Stimulated activated CD4-positive, alpha-beta T cell treated with anti-CD3 and anti-CD28 coated beads, TNF-alpha, amount 100 ng/mL, for 48 hours (primary cell): ENCODE results near the gene CSN1S1.

Experiments
- DNase-seq, 3 donors: peaks; one replicate each; pipeline ENCODE4 v3.0.0-alpha.2; 2020; ENCODE audit warnings: low read depth in 3 of 3

Gene CSN1S1

DNA sequence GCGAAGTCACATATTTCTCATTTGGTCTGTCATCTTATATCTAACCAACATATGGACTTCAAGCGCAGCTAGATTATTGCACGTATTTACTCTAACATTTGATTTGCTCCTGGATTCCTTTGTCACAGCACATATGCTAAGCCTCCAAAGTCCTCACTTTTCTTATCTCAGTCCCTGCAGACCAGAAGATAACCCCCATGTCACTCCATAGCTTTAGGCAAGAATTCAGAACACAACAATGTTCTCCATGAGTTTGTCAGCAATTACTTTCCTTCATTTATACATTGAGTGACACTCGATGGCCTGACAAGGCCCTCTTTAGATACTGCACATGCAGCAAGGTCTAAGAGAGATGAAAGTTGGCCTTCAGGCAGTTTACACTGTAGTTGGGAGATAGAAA is 60.1 kb downstream of the CSN1S1 start:
- DNase-seq = no peak

DNA sequence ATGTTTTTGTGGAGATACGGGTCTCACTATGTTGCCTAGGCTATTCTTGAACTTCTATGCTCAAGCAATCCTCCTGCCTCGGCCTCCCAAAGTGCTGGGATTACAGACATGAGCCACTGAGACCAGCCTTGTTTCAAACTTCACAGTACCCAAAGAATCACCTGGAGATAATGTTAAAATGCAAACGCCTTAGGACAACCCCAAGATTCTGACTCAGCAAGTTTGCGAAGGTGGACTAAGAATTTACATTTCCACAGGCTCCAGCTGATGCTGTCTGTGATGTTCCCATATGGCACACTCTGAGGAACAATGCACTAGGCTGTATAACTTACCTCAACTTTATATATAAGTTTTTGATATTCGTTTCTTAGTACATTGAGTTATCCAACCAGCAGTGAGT is 63.9 kb downstream of the CSN1S1 start:
- DNase-seq = no peak

DNA sequence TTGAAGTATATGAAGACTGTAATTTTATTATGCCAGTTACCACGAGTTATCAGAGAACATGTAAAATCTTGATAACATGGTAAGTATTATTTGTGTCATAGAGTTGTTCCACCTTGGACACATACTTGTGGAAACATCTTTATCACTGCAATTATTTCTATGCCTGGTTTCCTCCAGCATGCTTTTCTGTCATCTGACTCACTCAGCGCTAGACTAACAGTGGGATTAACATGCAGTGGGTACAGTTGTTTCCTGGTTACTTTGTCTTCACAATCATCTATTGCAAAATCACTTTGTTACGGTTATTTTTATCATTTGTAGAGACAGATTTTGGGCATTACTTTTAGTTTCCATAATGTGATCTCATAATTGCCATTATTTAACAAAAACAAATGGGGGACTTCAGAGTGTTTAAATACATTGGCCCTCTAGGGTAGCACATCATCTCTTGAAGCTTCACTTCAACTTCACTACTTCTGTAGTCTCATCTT is 64.7 kb downstream of the CSN1S1 start, which contains the start of gene STATH:
STATH (plus strand) TSS at position 441 of the 491 bp plus-strand sequence. CDS start 2,472 bp downstream, outside the sequence.
- DNase-seq = no peak
